K562 (cell line): Measurements from ENCODE around the gene CDK11A. TPM values are rescaled to one million over a fixed set of nuclear protein-coding genes. Genes with fewer than 3 reads are reported as not detected.
"Not testable (repeated sequence)": the region's sequence is repeated elsewhere in the genome, so short reads cannot be mapped to it uniquely, and the experiment has no call there.

Experiments used
- ATAC-seq: fragments of 200-7000 bp; cut with Tn5 transposase; 3 replicates; pipeline ENCODE4 v1.9.1; 2020; ENCODE audit warnings: moderate library complexity
- BruUV-seq: library from RNA; stranded (reverse); fragments of 400-500 nt; replicated peaks from 2 replicates; lab custom pipeline; 2021; lab: Mats Ljungman, UMichigan
- CTCF ChIA-PET: fragments of 300-600 bp; formaldehyde crosslinking; extraction: SDS; loops from one replicate; lab custom pipeline; 2021; ENCODE audit warnings: low intra/inter-chr PET ratio; lab: Yijun Ruan, JAX
- POLR2A ChIA-PET: fragments of 300-600, 350-650 bp; sonication (Branson Sonifier 250); formaldehyde crosslinking; extraction: SDS; loops from one replicate; lab custom pipeline; 2021; ENCODE audit warnings: antibody characterized with exemption, inconsistent platforms; lab: Yijun Ruan, JAX
- DNase-seq, 4 experiments: peaks; one replicate each; pipeline versions ENCODE4 v3.0.0 to v3.0.0-alpha.2; 2011 to 2018; ENCODE audit warnings: low spot score in 3 of 4, mixed read lengths in 3 of 4; ENCODE audit errors: extremely low read depth in 1 of 4
- FAIRE-seq: peaks from 2 replicates; lab custom pipeline; 2011; peaks lifted over from hg19 to GRCh38; lab: Jason Lieb, UNC
- H2AFZ ChIP-seq: 2 replicates; pipeline ENCODE4 v1.6.0; 2011; ENCODE audit warnings: low read depth, low read length, control low read depth, inconsistent platforms
- H3K27ac ChIP-seq: fragments of 200-600 bp; 3 replicates; pipeline ENCODE4 v1.8.0; 2011; ENCODE audit warnings: low read depth, mild to moderate bottlenecking, control low read depth, inconsistent platforms, low read length, moderate library complexity, mixed read lengths; ENCODE audit errors: extremely low read depth
- H3K27me3 ChIP-seq, 2 experiments: fragments of 300-600 bp in 1 of 2; 2 replicates in 1 of 2; 3 replicates in 1 of 2; pipeline versions ENCODE4 v1.6.0 to v1.8.0; 2011; ENCODE audit warnings: inconsistent platforms in 2 of 2, low read length in 2 of 2, mild to moderate bottlenecking in 1 of 2, mixed read lengths in 1 of 2, moderate library complexity in 1 of 2; ENCODE audit not compliant: control insufficient read depth in 2 of 2, insufficient read depth in 2 of 2
- H3K36me3 ChIP-seq: fragments of 300-600 bp; 3 replicates; pipeline ENCODE4 v1.8.0; 2011; ENCODE audit warnings: mild to moderate bottlenecking, low read length, inconsistent platforms; ENCODE audit not compliant: control insufficient read depth, insufficient read depth
- H3K4me1 ChIP-seq, 2 experiments: fragments of 200-600 bp in 1 of 2; replicated peaks in 1 of 2; 2 replicates in 1 of 2; 3 replicates in 1 of 2; pipeline versions ENCODE4 v1.5.1 to v1.8.0; 2011; ENCODE audit warnings: inconsistent platforms in 2 of 2, low read length in 2 of 2, mild to moderate bottlenecking in 1 of 2, mixed read lengths in 1 of 2, moderate library complexity in 1 of 2; ENCODE audit not compliant: control insufficient read depth in 2 of 2, insufficient read depth in 2 of 2
- H3K4me2 ChIP-seq: 2 replicates; pipeline ENCODE4 v1.6.1; 2011; ENCODE audit warnings: low read length, control low read depth, inconsistent platforms, mixed read lengths; ENCODE audit not compliant: insufficient read depth
- H3K4me3 ChIP-seq: fragments of 200-600 bp; sonication (generic), shearing (Covaris generic); 2 replicates; pipeline ENCODE4 v1.5.1; 2016; ENCODE audit warnings: control low read depth, inconsistent platforms
- H3K79me2 ChIP-seq: fragments of 200-600 bp; 3 replicates; pipeline ENCODE4 v1.8.0; 2011; ENCODE audit warnings: low read length, inconsistent platforms; ENCODE audit not compliant: control insufficient read depth, insufficient read depth
- H3K9ac ChIP-seq, 2 experiments: 2 replicates each; pipeline versions ENCODE4 v1.6.0 to v1.6.1; 2011; ENCODE audit warnings: low read depth in 2 of 2, low read length in 2 of 2, control low read depth in 1 of 2, inconsistent platforms in 1 of 2, mild to moderate bottlenecking in 1 of 2, mixed read lengths in 1 of 2; ENCODE audit not compliant: insufficient read depth in 1 of 2
- H3K9me1 ChIP-seq: one replicate; pipeline ENCODE4 v1.6.0; 2011; ENCODE audit warnings: inconsistent platforms, mild to moderate bottlenecking, low read length, moderate library complexity; ENCODE audit not compliant: control insufficient read depth, insufficient read depth
- H3K9me3 ChIP-seq: replicated peaks from 2 replicates; pipeline ENCODE4 v1.5.1; 2011; ENCODE audit warnings: low read depth, low read length, inconsistent platforms; ENCODE audit not compliant: control insufficient read depth, insufficient read depth
- H4K20me1 ChIP-seq: replicated peaks from 2 replicates; pipeline ENCODE4 v1.6.1; 2011; ENCODE audit warnings: low read length, inconsistent platforms, mixed read lengths; ENCODE audit not compliant: control insufficient read depth, insufficient read depth
- NFE2L1 ChIP-seq: fragments of 450-650 bp; IDR thresholded peaks from 2 replicates; pipeline ENCODE4 v1.6.1; 2016; ENCODE audit warnings: missing genetic modification characterization, low read depth, mild to moderate bottlenecking, missing compliant biosample characterization, moderate library complexity, borderline replicate concordance
- POLR2G ChIP-seq: fragments of 200-400 bp; formaldehyde crosslinking; IDR thresholded peaks from 2 replicates; pipeline ENCODE4 v1.6.1; 2017; ENCODE audit warnings: low read depth, mild to moderate bottlenecking, antibody characterized with exemption, low read length, moderate library complexity
- ZEB2 ChIP-seq: fragments of 450-650 bp; IDR thresholded peaks from 2 replicates; pipeline ENCODE4 v1.6.1; 2016
- ZNF79 ChIP-seq: fragments of 250-450 bp; sonication (Bioruptor Pico); IDR thresholded peaks from 2 replicates; pipeline ENCODE4 v1.4.0; 2020; ENCODE audit warnings: low read depth, mild to moderate bottlenecking, moderate library complexity
- WGBS: fragments of 100-300 bp; shearing (Covaris generic); methylation state at CpG from one replicate; pipeline ENCODE4 v1.1.6; 2016; ENCODE audit warnings: low coverage, mixed read lengths; ENCODE audit not compliant: insufficient coverage; ENCODE audit errors: missing lambda C conversion rate; 5-methylcytosine and 5-hydroxymethylcytosine counted together
- in situ Hi-C: fragments of 300-500 bp; cut with MboI; formaldehyde crosslinking; loops from 4 replicates; pipeline ENCODE4 v1.15.0; 2018; ENCODE audit warnings: inconsistent platforms, mixed read lengths
- intact Hi-C: fragments of 100-400 bp; cut with micrococcal nuclease; formaldehyde crosslinking; loops from 2 replicates; pipeline ENCODE4 v1.14.2; 2022
- polyA plus RNA-seq, 8 experiments: library from polyadenylated mRNA; depleted of rRNA in 4 of 8; stranded (reverse) in 5 of 8; unstranded in 3 of 8; fragments of >200 nt; fragmentation: Nextera tagmentation in 2 of 8; fragmentation: Illumina TruSeq in 1 of 8; extraction: Ambion mirVana in 2 of 8; extraction: Trizol in 1 of 8; gene quantifications; 2 replicates each; pipeline versions ENCODE4 v1.2.1 to v1.2.3, GENCODE V29; 2011 to 2014; ENCODE audit warnings: inconsistent platforms in 1 of 8, missing spikeins in 1 of 8
- total RNA-seq, 7 experiments: library from RNA; depleted of rRNA in 6 of 7; stranded (reverse); fragments of >200 nt in 6 of 7; fragmentation: Illumina TruSeq in 2 of 7; extraction: Trizol in 2 of 7; gene quantifications; 2 replicates each; pipeline versions ENCODE4 v1.2.1 to v1.2.3, GENCODE V29; 2011 to 2021; ENCODE audit warnings: low replicate concordance in 1 of 7
- TF ChIP-seq, protein P1 (sequence below): fragments of 450-650 bp; formaldehyde crosslinking; IDR thresholded peaks from 2 replicates; pipeline ENCODE4 v1.4.0; 2020; ENCODE audit warnings: mild to moderate bottlenecking, moderate library complexity

The CDK11A gene
- total and polyA plus RNA-seq, 9 of the 15 experiments (the other 6 are each of a cell fraction or from before 2014, with no cell fraction given), result 4.5 to 71.0 (median 43.9) TPM

- in situ Hi-C loops, result no loop called here
Observed at GRCh38 chr1:1677718-1678580, 46.2 kb downstream of the CDK11A start.

GRCh38 chr1:1676087-1676486, 48.1 kb downstream of the CDK11A start:
- H3K9ac ChIP-seq, H2AFZ ChIP-seq, H3K9me3 ChIP-seq, DNase-seq, H3K4me2 ChIP-seq, H3K27me3 ChIP-seq, BruUV-seq, POLR2A ChIA-PET, FAIRE-seq, H3K4me3 ChIP-seq, in situ Hi-C loops, CTCF ChIA-PET, ATAC-seq, H3K27ac ChIP-seq, H3K9me1 ChIP-seq, H4K20me1 ChIP-seq, intact Hi-C loops: not testable (repeated sequence)
- H3K79me2 ChIP-seq, result peaks cover 21% of the 10 kb centered on the region
- 93% methylated on average over 3 of the region's 21 CpGs for WGBS
- H3K4me1 ChIP-seq, result peaks cover 3 to 25% of the 10 kb centered on the region in 2 experiments; a peak in 4 of 5 replicates
- peaks cover 11% of the 10 kb centered on the region; the same call in 2 of the 3 replicates for H3K36me3 ChIP-seq

More at GRCh38 chr1:1677718-1678580, 46.2 kb downstream of the CDK11A start:
- DNase-seq, result peak in 2 of 4 experiments; percentile 10 to 13
- 93% methylated on average over 39 of the region's 39 CpGs for WGBS
- peaks cover 2% of the 10 kb centered on the region; the same call in 1 of the 3 replicates for H3K36me3 ChIP-seq
- TF ChIP-seq ZEB2 (no peak), NFE2L1 (no peak), POLR2G (peak; percentile 45; the same call in 1 of the 2 replicates), ZNF79 (CRISPR knock-in tag) (no peak)
- TF ChIP-seq, protein P1, sequence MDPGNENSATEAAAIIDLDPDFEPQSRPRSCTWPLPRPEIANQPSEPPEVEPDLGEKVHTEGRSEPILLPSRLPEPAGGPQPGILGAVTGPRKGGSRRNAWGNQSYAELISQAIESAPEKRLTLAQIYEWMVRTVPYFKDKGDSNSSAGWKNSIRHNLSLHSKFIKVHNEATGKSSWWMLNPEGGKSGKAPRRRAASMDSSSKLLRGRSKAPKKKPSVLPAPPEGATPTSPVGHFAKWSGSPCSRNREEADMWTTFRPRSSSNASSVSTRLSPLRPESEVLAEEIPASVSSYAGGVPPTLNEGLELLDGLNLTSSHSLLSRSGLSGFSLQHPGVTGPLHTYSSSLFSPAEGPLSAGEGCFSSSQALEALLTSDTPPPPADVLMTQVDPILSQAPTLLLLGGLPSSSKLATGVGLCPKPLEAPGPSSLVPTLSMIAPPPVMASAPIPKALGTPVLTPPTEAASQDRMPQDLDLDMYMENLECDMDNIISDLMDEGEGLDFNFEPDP (CRISPR knock-in tag), result no peak
- TF ChIP-seq, all 486 proteins: peak for 1
- H3K79me2 ChIP-seq, result peaks cover 21% of the 10 kb centered on the region
- H3K27ac ChIP-seq, result no peak overlapping the region; the same call in 2 of the 3 replicates
- intact Hi-C loops, result no loop called here
- H2AFZ ChIP-seq, result no peak overlapping the region
- no TSS peak for BruUV-seq
- no peaks in the 10 kb centered on the region for H3K27me3 ChIP-seq
- peaks cover 6% of the 10 kb centered on the region for H3K9me1 ChIP-seq
- 0 out of 2 replicates have a peak, but pooled peaks cover 2% of the 10 kb centered on the region for H4K20me1 ChIP-seq
- ChIA-PET POLR2A (interaction anchor here (0.6 kb wide), 2 partner anchors 94 to 208 kb away, joined by 3 read pairs; no protein-coding TSS in a partner anchor), CTCF (no interaction called here)
- H3K9me3 ChIP-seq, result no peaks in the 10 kb centered on the region; the same call in 1 of the 2 replicates
- no peak for ATAC-seq
- peaks cover 3 to 25% of the 10 kb centered on the region in 2 experiments; a peak in 4 of 5 replicates for H3K4me1 ChIP-seq
- no peak overlapping the region for H3K4me3 ChIP-seq
- FAIRE-seq, result no peak
- no peak overlapping the region for H3K4me2 ChIP-seq
- peak overlapping the region in 1 of 2 experiments; percentile 57; a peak in 2 of 4 replicates for H3K9ac ChIP-seq
